ENCODE data around the gene MEOX1.

MEOX1 gene

GRCh38 chr17:43664096-43664495, 2.4 kb upstream of the MEOX1 start:
- no peak overlapping the region for H3K4me3 ChIP-seq (ENCODE audit: low read depth, low read length)
- H3K36me3 ChIP-seq, result no peaks in the 10 kb centered on the region
- H3K9me3 ChIP-seq, result no peaks in the 10 kb centered on the region
- TF ChIP-seq CTCF (IDR thresholded peaks at IDR 0.05; ENCODE audit: low read depth, low read length), result no peak
- no peak for DNase-seq
- no peaks in the 10 kb centered on the region for H3K4me1 ChIP-seq
- H3K27me3 ChIP-seq, result no peaks in the 10 kb centered on the region

GRCh38 chr17:43663383-43663782, 1.7 kb upstream of the MEOX1 start:
- Histone ChIP-seq H3K9me3 (no peaks in the 10 kb centered on the region), H3K36me3 (no peaks in the 10 kb centered on the region), H3K4me1 (no peaks in the 10 kb centered on the region), H3K4me3 (ENCODE audit: low read depth, low read length) (no peak overlapping the region), H3K27me3 (no peaks in the 10 kb centered on the region)
- TF ChIP-seq CTCF (IDR thresholded peaks at IDR 0.05; ENCODE audit: low read depth, low read length), result no peak
- no peak for DNase-seq

- no peak overlapping the region for H3K4me3 ChIP-seq (ENCODE audit: low read depth, low read length)
- H3K4me1 ChIP-seq, result no peaks in the 10 kb centered on the region
- no peak for DNase-seq
- TF ChIP-seq CTCF (IDR thresholded peaks at IDR 0.05; ENCODE audit: low read depth, low read length), result no peak
- H3K36me3 ChIP-seq, result no peaks in the 10 kb centered on the region
- H3K9me3 ChIP-seq, result no peaks in the 10 kb centered on the region
- no peaks in the 10 kb centered on the region for H3K27me3 ChIP-seq
Measured at GRCh38 chr17:43662413-43663141, 855 bp upstream of the MEOX1 start.

GRCh38 chr17:43660816-43661493, 767 bp downstream of the MEOX1 start:
- DNase-seq, result no peak
- H3K4me3 ChIP-seq (ENCODE audit: low read depth, low read length), result no peak overlapping the region
- H3K4me1 ChIP-seq, result no peaks in the 10 kb centered on the region
- TF ChIP-seq CTCF (IDR thresholded peaks at IDR 0.05; ENCODE audit: low read depth, low read length), result no peak
- no peaks in the 10 kb centered on the region for H3K36me3 ChIP-seq
- H3K9me3 ChIP-seq, result no peaks in the 10 kb centered on the region
- no peaks in the 10 kb centered on the region for H3K27me3 ChIP-seq

- no peak overlapping the region for H3K4me3 ChIP-seq (ENCODE audit: low read depth, low read length)
- no peaks in the 10 kb centered on the region for H3K36me3 ChIP-seq
- H3K4me1 ChIP-seq, result no peaks in the 10 kb centered on the region
- H3K9me3 ChIP-seq, result no peaks in the 10 kb centered on the region
- no peak for TF ChIP-seq CTCF (IDR thresholded peaks at IDR 0.05; ENCODE audit: low read depth, low read length)
- no peak for DNase-seq
- no peaks in the 10 kb centered on the region for H3K27me3 ChIP-seq
Measured at GRCh38 chr17:43659823-43660617, 1.7 kb downstream of the MEOX1 start.

All from BE2C (cell line).